Measurements from ENCODE around the gene PTPRD. TPM values are rescaled to one million over a fixed set of nuclear protein-coding genes. Genes with fewer than 3 reads are reported as not detected.

Gene PTPRD
- total RNA-seq, 4 donors from 2014 or later = 0.72 to 8.0 (median 3.0) TPM

DNA sequence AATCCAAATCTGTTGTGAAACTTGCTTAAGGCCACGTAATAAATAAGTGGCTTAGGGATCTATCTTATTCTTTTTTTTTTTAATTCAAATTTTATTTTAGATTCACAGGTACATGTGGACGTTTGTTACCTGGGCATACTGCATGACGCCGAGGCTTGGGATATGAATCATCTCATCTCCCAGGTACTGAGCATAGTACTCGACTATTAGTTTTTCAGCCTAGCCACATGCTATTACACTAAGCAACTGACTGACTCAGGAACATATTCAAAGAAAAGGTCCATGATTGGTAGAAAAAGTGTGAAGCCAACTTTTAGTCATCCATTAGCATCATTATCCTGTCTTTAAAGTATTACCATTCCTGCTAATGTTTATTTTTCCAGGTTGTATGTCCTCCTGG lies 1709.7 kb downstream of the PTPRD start:
- 57 to 70% methylated on average over 5 of the region's 5 CpGs for WGBS, 2 donors
- DNase-seq (ENCODE audit: low spot score in 2 of 2) = no peak
- H3K4me3 ChIP-seq (ENCODE audit: low read depth, poor library complexity, severe bottlenecking) = no peak overlapping the region
- TF ChIP-seq POLR2A (IDR thresholded peaks at IDR 0.05) = no peak
- TF ChIP-seq, protein P1, sequence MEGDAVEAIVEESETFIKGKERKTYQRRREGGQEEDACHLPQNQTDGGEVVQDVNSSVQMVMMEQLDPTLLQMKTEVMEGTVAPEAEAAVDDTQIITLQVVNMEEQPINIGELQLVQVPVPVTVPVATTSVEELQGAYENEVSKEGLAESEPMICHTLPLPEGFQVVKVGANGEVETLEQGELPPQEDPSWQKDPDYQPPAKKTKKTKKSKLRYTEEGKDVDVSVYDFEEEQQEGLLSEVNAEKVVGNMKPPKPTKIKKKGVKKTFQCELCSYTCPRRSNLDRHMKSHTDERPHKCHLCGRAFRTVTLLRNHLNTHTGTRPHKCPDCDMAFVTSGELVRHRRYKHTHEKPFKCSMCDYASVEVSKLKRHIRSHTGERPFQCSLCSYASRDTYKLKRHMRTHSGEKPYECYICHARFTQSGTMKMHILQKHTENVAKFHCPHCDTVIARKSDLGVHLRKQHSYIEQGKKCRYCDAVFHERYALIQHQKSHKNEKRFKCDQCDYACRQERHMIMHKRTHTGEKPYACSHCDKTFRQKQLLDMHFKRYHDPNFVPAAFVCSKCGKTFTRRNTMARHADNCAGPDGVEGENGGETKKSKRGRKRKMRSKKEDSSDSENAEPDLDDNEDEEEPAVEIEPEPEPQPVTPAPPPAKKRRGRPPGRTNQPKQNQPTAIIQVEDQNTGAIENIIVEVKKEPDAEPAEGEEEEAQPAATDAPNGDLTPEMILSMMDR (IDR thresholded peaks at IDR 0.05) = no peak
- intact Hi-C loops (cut with DNase I; ENCODE audit: low total_unique reads) = no loop called here

DNA sequence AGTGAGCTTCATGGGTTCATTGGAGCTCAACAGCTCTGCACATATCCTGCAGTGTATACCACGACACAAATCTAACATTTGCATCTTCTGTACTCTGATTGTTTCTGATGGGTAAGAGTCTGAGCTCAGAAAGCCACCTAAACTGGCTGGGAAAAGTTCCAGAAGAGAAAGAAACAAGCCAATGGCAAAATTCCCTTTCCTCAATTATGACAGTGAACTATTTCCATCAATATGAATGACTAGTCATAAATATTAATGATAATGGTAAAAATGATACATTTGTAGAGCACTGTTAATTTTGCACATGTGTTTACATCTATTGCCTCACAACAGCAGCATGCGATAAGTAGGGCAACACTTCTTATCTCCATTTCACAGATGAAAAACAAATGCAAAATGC lies 1711.7 kb downstream of the PTPRD start:
- no peak overlapping the region for H3K4me3 ChIP-seq (ENCODE audit: low read depth, poor library complexity, severe bottlenecking)
- WGBS, 2 donors = 57 to 66% methylated on average over 2 of the region's 2 CpGs
- DNase-seq (ENCODE audit: low spot score in 2 of 2) = no peak
- no peak for TF ChIP-seq POLR2A (IDR thresholded peaks at IDR 0.05)
- TF ChIP-seq, protein P1 (IDR thresholded peaks at IDR 0.05) = no peak
- intact Hi-C loops (cut with DNase I; ENCODE audit: low total_unique reads) = no loop called here

DNA sequence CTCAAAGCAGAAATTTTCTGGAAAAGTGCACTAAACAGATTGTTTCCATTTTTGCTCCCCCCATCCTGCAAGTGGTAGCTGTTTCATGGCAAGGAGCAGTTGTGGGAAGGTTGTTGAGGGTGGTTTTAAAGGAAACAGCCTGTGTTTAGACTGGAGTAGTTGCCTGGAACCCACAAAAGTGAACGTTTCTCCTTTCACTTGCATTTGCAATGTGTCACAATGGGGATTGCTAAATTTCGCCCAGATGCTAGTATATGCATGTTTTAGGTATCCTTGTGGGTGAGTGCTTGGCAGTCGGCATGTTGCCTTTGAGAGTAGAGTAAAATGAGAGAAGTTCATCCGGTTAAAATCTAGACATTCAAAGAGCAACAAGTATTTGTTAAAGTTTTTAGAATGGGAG lies 1713.3 kb downstream of the PTPRD start:
- no peak overlapping the region for H3K4me3 ChIP-seq (ENCODE audit: low read depth, poor library complexity, severe bottlenecking)
- intact Hi-C loops (cut with DNase I; ENCODE audit: low total_unique reads) = no loop called here
- no peak for TF ChIP-seq POLR2A (IDR thresholded peaks at IDR 0.05)
- TF ChIP-seq, protein P1 (IDR thresholded peaks at IDR 0.05) = no peak
- DNase-seq (ENCODE audit: low spot score in 2 of 2) = no peak
- WGBS, 2 donors = 43 to 56% methylated on average over 4 of the region's 4 CpGs

DNA sequence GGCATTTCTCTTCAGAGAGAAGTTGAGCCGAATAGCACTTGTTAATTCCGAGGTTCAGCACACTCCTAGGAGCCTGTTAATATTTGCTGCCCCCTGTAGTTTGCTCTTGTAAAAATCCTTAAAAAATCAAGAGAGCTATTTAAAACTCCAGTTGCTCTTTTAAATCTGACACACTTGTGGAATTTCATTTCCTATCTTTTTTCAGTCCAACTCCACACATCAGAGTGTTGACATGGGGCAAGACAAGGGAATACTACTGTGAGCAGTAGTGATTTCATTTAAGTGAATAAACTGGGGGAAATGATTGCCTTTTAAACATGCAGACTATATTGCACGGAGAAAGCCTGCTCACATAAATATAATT lies 1717.0 kb downstream of the PTPRD start:
- DNase-seq (ENCODE audit: low spot score in 2 of 2) = no peak
- intact Hi-C loops (cut with DNase I; ENCODE audit: low total_unique reads) = no loop called here
- 31 to 32% methylated on average over 3 of the region's 3 CpGs for WGBS, 2 donors
- TF ChIP-seq POLR2A (IDR thresholded peaks at IDR 0.05) = no peak
- TF ChIP-seq, protein P1 (IDR thresholded peaks at IDR 0.05) = no peak
- no peak overlapping the region for H3K4me3 ChIP-seq (ENCODE audit: low read depth, poor library complexity, severe bottlenecking)

DNA sequence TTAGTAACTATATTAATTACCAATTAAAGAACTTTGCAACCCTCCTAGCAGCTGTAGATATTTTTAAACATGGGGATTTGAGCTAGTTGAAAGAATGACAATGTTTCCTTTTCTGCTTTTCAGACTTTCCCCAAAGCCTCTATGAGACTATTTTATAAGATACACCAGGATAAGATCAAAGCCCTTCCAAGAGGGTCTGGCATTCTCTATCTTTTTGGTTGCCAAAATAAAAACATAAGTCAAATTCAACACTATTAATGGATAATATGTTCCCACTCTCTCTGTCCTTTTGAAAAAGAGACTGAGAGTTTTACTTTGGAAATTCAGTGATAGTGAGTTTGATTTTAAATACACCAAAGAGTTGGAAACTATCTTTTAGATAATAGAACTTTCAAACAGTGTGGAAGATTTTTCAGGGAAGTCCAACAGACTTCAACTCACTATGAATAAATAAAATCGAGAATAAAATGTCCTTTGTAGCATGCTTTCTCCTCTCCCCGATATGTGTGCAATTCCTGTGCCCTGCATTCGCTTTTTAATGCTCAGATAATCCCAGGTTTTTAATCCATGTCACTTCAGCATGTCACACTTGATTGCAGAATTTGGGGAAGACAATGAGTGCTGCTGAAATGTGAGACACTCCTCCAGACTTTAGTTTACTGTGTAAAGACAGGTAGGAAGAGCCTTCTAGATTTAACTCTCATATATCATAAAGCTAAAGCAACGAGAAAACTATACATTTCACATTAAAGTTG lies 1717.5 kb downstream of the PTPRD start:
- intact Hi-C loops (cut with DNase I; ENCODE audit: low total_unique reads) = no loop called here
- DNase-seq (ENCODE audit: low spot score in 2 of 2) = no peak
- TF ChIP-seq POLR2A (IDR thresholded peaks at IDR 0.05) = no peak
- TF ChIP-seq, protein P1 (IDR thresholded peaks at IDR 0.05) = no peak
- no peak overlapping the region for H3K4me3 ChIP-seq (ENCODE audit: low read depth, poor library complexity, severe bottlenecking)
- WGBS, 2 donors = 41 to 46% methylated on average over 4 of the region's 4 CpGs

DNA sequence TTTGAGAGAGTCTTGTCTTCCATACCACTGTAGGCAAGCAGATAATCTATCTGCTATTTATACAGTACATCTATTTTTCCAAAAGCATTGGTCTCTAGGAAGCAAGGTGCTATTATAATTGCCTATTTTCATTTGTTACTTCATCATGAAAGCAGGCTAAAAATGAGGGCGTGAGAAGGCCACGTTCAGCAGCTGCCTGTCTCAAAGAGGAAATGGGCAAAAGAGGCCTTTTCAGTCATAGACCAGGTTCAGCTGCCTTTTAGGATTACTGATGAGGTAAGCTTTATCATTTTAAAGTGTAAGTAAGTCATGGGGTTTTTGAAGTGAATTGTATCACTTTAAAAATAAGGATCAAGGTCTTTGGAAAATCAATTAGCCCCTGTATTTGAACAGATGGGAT lies 1722.1 kb downstream of the PTPRD start:
- no peak for DNase-seq (ENCODE audit: low spot score in 2 of 2)
- intact Hi-C loops (cut with DNase I; ENCODE audit: low total_unique reads) = no loop called here
- no peak overlapping the region for H3K4me3 ChIP-seq (ENCODE audit: low read depth, poor library complexity, severe bottlenecking)
- WGBS, 2 donors = 81 to 82% methylated on average over 2 of the region's 2 CpGs
- TF ChIP-seq, protein P1 (IDR thresholded peaks at IDR 0.05) = no peak
- TF ChIP-seq POLR2A (IDR thresholded peaks at IDR 0.05) = no peak
